SU-DHL-6 (cell line): Measurements from ENCODE around the gene MYLK3.

Source experiments
- EZH2phosphoT487 ChIP-seq: fragments of 200-600 bp; sonication (generic), shearing (Covaris generic); conservative IDR thresholded peaks from 2 replicates; pipeline ENCODE4 v1.6.1; 2018; ENCODE audit warnings: mild to moderate bottlenecking, antibody characterized with exemption, low read length, moderate library complexity, mixed read lengths
- TF ChIP-seq, protein P1 (sequence below): fragments of 200-600 bp; sonication (generic); IDR thresholded peaks from one replicate; pipeline ENCODE4 v1.5.1; 2017; ENCODE audit warnings: antibody characterized with exemption, mild to moderate bottlenecking, low read length, moderate library complexity; ENCODE audit not compliant: insufficient read depth, poor library complexity, severe bottlenecking

DNA sequence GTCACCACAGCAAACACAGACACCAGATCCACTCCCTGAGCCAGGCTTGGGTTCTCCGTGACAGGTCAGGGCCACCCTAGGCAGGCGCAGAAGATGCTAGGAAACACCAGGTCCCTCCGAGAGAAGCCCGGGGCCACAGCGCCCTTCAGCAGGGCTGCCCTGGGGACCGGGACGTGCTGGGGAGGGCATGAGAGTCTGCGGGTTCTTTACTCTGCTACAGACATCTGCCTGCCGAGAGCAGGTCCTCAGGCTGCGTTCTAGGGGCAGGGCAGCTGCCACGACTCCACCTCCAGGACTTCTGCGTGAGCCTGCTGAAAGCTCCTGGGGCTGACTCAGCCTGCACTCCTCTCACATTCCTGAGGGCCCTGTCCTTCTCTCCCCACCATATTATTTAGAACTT is 11.4 kb downstream of the MYLK3 start:
- TF ChIP-seq, protein P1, sequence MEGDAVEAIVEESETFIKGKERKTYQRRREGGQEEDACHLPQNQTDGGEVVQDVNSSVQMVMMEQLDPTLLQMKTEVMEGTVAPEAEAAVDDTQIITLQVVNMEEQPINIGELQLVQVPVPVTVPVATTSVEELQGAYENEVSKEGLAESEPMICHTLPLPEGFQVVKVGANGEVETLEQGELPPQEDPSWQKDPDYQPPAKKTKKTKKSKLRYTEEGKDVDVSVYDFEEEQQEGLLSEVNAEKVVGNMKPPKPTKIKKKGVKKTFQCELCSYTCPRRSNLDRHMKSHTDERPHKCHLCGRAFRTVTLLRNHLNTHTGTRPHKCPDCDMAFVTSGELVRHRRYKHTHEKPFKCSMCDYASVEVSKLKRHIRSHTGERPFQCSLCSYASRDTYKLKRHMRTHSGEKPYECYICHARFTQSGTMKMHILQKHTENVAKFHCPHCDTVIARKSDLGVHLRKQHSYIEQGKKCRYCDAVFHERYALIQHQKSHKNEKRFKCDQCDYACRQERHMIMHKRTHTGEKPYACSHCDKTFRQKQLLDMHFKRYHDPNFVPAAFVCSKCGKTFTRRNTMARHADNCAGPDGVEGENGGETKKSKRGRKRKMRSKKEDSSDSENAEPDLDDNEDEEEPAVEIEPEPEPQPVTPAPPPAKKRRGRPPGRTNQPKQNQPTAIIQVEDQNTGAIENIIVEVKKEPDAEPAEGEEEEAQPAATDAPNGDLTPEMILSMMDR, result no peak
- TF ChIP-seq EZH2phosphoT487, result no peak
